HCT116 (cell line): ENCODE results near the gene USP46. TPM values are rescaled to one million over a fixed set of nuclear protein-coding genes. Genes with fewer than 3 reads are reported as not detected.

Experiments used
- EGR1 ChIP-seq: IDR thresholded peaks from 2 replicates; pipeline ENCODE4 v1.6.1; 2012; ENCODE audit warnings: low read depth
- EZH2phosphoT487 ChIP-seq: fragments of 200-600 bp; IDR thresholded peaks from 2 replicates; pipeline ENCODE4 v1.6.1; 2018; ENCODE audit warnings: antibody characterized with exemption, borderline replicate concordance
- POLR2AphosphoS5 ChIP-seq: IDR thresholded peaks from 2 replicates; pipeline ENCODE4 v1.6.1; 2011; ENCODE audit warnings: mild to moderate bottlenecking, low read depth, low read length, moderate library complexity
- RAD21 ChIP-seq: IDR thresholded peaks from 2 replicates; pipeline ENCODE4 v1.6.1; 2012; ENCODE audit warnings: low read depth, mild to moderate bottlenecking
- SIN3A ChIP-seq: IDR thresholded peaks from 2 replicates; pipeline ENCODE4 v1.6.1; 2012; ENCODE audit warnings: low read depth
- SRF ChIP-seq: IDR thresholded peaks from 2 replicates; pipeline ENCODE4 v1.6.1; 2012; ENCODE audit warnings: low read depth
- total RNA-seq: library from RNA; stranded (reverse); gene quantifications from one replicate; pipeline ENCODE4 v1.2.1, GENCODE V29; 2021; ENCODE audit not compliant: unreplicated experiment

The USP46 gene
- total RNA-seq, 1 experiment from 2014 or later: 36.6 TPM

DNA sequence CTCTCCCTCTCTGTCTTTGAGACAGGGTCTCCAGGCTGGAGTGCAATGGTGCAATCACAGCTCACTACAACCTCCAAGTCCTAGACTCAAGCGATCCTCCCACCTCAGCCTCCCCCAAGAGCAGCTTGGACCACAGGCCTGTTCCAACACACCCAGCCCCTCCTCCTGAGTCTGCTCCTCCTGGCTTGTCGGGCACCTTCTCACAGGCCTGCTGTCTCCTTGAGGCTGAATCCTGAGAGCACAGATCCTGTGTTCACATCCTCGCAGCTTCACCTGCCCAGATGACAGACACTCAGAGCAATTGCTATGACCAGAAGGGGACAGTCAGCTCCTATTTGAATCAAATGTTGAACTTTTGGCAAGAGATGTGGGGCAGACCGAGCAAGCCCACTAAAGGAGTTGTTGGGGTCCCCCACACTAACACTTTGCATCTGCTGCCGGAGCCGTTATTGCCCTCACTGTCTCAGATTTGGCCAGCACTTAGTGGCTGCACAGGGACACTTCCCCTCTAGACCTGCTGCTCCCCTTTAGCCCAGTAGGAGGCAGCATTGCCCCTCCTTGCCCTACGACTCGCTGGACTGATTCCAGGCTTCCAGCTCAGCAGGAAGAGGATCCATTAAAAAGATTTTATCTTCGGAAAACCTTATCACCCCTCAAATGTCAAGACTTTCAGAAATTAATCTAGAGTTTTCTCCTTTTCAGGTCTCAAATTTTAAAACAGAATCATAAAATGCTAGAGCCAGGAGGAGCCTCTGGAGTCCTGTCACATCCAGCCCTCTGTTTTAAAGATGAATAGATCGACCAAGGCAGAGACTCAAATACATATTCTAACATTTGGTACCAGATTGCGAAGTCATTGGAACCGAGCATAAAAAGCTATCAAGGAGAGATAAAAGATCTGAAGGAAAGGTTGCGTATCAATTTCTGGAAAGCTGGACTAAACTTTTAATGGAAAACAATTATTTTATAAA, 113.7 kb downstream of the USP46 start (continued):
- no peak for TF ChIP-seq EGR1
- no peak for TF ChIP-seq SIN3A
- TF ChIP-seq RAD21: peak; percentile 94
- TF ChIP-seq POLR2AphosphoS5: peak; percentile 27; the same call in 1 of the 2 replicates
- no peak for TF ChIP-seq EZH2phosphoT487
- TF ChIP-seq SRF: no peak

Other genes with a start within 250 kb of the USP46 start
- 17.5 TPM for gene ERVMER34-1, start 92.1 kb upstream of the USP46 start, total RNA-seq
- gene RASL11B, start 203.0 kb upstream of the USP46 start, total RNA-seq: 0.34 TPM